Fibroblast of peridontal ligament (primary cell): ENCODE data around the gene CBX7.
"Not testable (repeated sequence)": the region's sequence is repeated elsewhere in the genome, so short reads cannot be mapped to it uniquely, and the experiment has no call there.

Source experiments
- DNase-seq: peaks from one replicate; pipeline ENCODE4 v3.0.0-alpha.2; 2010; ENCODE audit errors: extremely low read depth

CBX7 gene

GRCh38 chr22:39174498-39175352 lies 22.2 kb upstream of the CBX7 start:
- DNase-seq, result peak; percentile 56

GRCh38 chr22:39173787-39174497 lies 21.5 kb upstream of the CBX7 start:
- DNase-seq, result no peak

GRCh38 chr22:39173050-39173706 lies 20.7 kb upstream of the CBX7 start:
- DNase-seq, result no peak

- DNase-seq, result not testable (repeated sequence)
Measured at GRCh38 chr22:39172265-39173049, 20.0 kb upstream of the CBX7 start.

- no peak for DNase-seq
Measured at GRCh38 chr22:39171623-39172264, 19.3 kb upstream of the CBX7 start.

- DNase-seq, result peak; percentile 61
Measured at GRCh38 chr22:39170825-39171622, 18.5 kb upstream of the CBX7 start.

- DNase-seq, result no peak
Measured at GRCh38 chr22:39169797-39170466, 17.5 kb upstream of the CBX7 start.

- no peak for DNase-seq
Measured at GRCh38 chr22:39166547-39166946, 14.1 kb upstream of the CBX7 start.

- DNase-seq, result not testable (repeated sequence)
Measured at GRCh38 chr22:39156093-39156492, 3.6 kb upstream of the CBX7 start.

GRCh38 chr22:39155421-39155820 lies 2.9 kb upstream of the CBX7 start:
- DNase-seq, result no peak

- DNase-seq, result no peak
Measured at GRCh38 chr22:39153220-39153717, 789 bp upstream of the CBX7 start.

- DNase-seq, result no peak
Measured at GRCh38 chr22:39152024-39152510, 413 bp downstream of the CBX7 start.

GRCh38 chr22:39151329-39151975 lies 1.0 kb downstream of the CBX7 start:
- no peak for DNase-seq

- no peak for DNase-seq
Measured at GRCh38 chr22:39150848-39151215, 1.6 kb downstream of the CBX7 start.

GRCh38 chr22:39149915-39150847 lies 2.3 kb downstream of the CBX7 start:
- DNase-seq, result no peak

- DNase-seq, result no peak
Measured at GRCh38 chr22:39148727-39149535, 3.5 kb downstream of the CBX7 start.
